Hepatocyte (in vitro differentiated cells): ENCODE data around the gene MFSD6L. TPM values are rescaled to one million over a fixed set of nuclear protein-coding genes. Genes with fewer than 3 reads are reported as not detected.

Source experiments
- DNase-seq: peaks from one replicate; pipeline ENCODE4 v3.0.0-alpha.2; 2016; ENCODE audit warnings: low spot score
- H2AFZ ChIP-seq: fragments of 200-600 bp; sonication (generic); 2 replicates; pipeline ENCODE4 v1.6.0; 2016; ENCODE audit warnings: antibody characterized with exemption, mild to moderate bottlenecking
- H3K27ac ChIP-seq: fragments of 200-600 bp; sonication (generic); 2 replicates; pipeline ENCODE4 v1.5.1; 2016; ENCODE audit warnings: mild to moderate bottlenecking
- H3K27me3 ChIP-seq: fragments of 200-600 bp; sonication (generic); 2 replicates; pipeline ENCODE4 v1.6.1; 2016
- H3K36me3 ChIP-seq: fragments of 200-600 bp; sonication (generic); replicated peaks from 2 replicates; pipeline ENCODE4 v1.5.1; 2016; ENCODE audit warnings: low read depth; ENCODE audit not compliant: insufficient read depth
- H3K4me1 ChIP-seq: fragments of 200-600 bp; sonication (generic); 2 replicates; pipeline ENCODE4 v1.5.1; 2016; ENCODE audit warnings: mild to moderate bottlenecking, moderate library complexity; ENCODE audit not compliant: insufficient read depth
- H3K4me2 ChIP-seq: fragments of 200-600 bp; sonication (generic); 2 replicates; pipeline ENCODE4 v1.6.0; 2016
- H3K4me3 ChIP-seq: fragments of 200-600 bp; sonication (generic); 2 replicates; pipeline ENCODE4 v1.5.1; 2016; ENCODE audit warnings: mild to moderate bottlenecking
- H3K79me2 ChIP-seq: fragments of 200-600 bp; sonication (generic); 2 replicates; pipeline ENCODE4 v1.6.0; 2017; ENCODE audit warnings: mild to moderate bottlenecking
- H3K9me2 ChIP-seq: fragments of 200-600 bp; sonication (generic); replicated peaks from 2 replicates; pipeline ENCODE4 v1.6.0; 2017; ENCODE audit warnings: mild to moderate bottlenecking; ENCODE audit not compliant: insufficient read depth
- H3K9me3 ChIP-seq: fragments of 200-600 bp; sonication (generic); 2 replicates; pipeline ENCODE4 v1.5.1; 2016; ENCODE audit warnings: low read depth, mild to moderate bottlenecking
- H4K20me1 ChIP-seq: fragments of 200-600 bp; sonication (generic); 2 replicates; pipeline ENCODE4 v1.6.0; 2016; ENCODE audit warnings: mild to moderate bottlenecking; ENCODE audit not compliant: insufficient read depth, poor library complexity, severe bottlenecking
- EZH2 ChIP-seq: fragments of 200-600 bp; sonication (generic); IDR thresholded peaks from 2 replicates; pipeline ENCODE4 v1.6.1; 2016; ENCODE audit warnings: antibody characterized with exemption, mild to moderate bottlenecking, borderline replicate concordance
- EZH2phosphoT487 ChIP-seq: fragments of 200-600 bp; sonication (generic); IDR thresholded peaks from one replicate; pipeline ENCODE4 v1.6.1; 2018; ENCODE audit warnings: antibody characterized with exemption, mild to moderate bottlenecking, low read depth, moderate library complexity; ENCODE audit not compliant: unreplicated experiment, severe bottlenecking
- WGBS: methylation state at CpG from one replicate; pipeline ENCODE4 v1.1.6; 2016; ENCODE audit warnings: low lambda C conversion rate; ENCODE audit errors: missing lambda C conversion rate; 5-methylcytosine and 5-hydroxymethylcytosine counted together
- polyA plus RNA-seq: library from polyadenylated mRNA; unstranded; fragments of >200 nt; fragmentation: Nextera tagmentation; extraction: Ambion mirVana; gene quantifications from 2 replicates; pipeline ENCODE4 v1.2.1, GENCODE V29; 2016
- total RNA-seq: library from RNA; depleted of rRNA; stranded (reverse); fragments of >200 nt; gene quantifications from 2 replicates; pipeline ENCODE4 v1.2.3, GENCODE V29; 2014
- TF ChIP-seq, protein P1 (sequence below): fragments of 200-600 bp; sonication (generic); IDR thresholded peaks from 2 replicates; pipeline ENCODE4 v1.5.1; 2016; ENCODE audit warnings: antibody characterized with exemption, mild to moderate bottlenecking; ENCODE audit not compliant: poor library complexity

MFSD6L gene
- total and polyA plus RNA-seq, 2 experiments from 2014 or later, result 0.34 to 2.2 TPM

DNA sequence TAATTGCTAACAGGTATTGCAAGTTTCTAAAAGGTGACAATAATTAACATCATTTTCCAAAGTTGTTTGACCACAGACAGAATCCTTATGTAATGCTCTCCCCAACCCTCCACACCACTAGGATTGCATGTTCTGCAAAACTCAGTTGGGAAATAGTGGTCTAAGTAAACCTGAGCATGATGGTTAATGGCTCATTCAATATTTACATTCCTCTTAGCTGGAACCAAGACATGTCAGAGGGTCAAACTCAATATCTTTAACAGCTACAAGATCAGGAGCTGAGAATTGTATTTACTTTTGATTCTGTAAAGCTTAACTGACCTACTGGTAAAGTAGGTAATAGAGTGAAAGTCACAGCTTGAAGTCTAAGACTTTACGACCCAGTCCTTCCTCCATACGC lies 10.2 kb downstream of the MFSD6L start:
- Histone ChIP-seq H3K9me2 (no peaks in the 10 kb centered on the region), H3K27me3 (peaks cover 17% of the 10 kb centered on the region), H3K4me2 (peak overlapping the region; percentile 45), H3K4me3 (no peak overlapping the region), H2AFZ (no peak overlapping the region), H4K20me1 (no peaks in the 10 kb centered on the region), H3K27ac (no peak overlapping the region), H3K36me3 (no peaks in the 10 kb centered on the region), H3K79me2 (no peaks in the 10 kb centered on the region), H3K9me3 (no peaks in the 10 kb centered on the region), H3K4me1 (no peaks in the 10 kb centered on the region)
- TF ChIP-seq EZH2phosphoT487, result peak; percentile 99
- TF ChIP-seq EZH2, result no peak
- peak; percentile 37 for DNase-seq
- WGBS, result 60% methylated on average over 2 of the region's 2 CpGs

DNA sequence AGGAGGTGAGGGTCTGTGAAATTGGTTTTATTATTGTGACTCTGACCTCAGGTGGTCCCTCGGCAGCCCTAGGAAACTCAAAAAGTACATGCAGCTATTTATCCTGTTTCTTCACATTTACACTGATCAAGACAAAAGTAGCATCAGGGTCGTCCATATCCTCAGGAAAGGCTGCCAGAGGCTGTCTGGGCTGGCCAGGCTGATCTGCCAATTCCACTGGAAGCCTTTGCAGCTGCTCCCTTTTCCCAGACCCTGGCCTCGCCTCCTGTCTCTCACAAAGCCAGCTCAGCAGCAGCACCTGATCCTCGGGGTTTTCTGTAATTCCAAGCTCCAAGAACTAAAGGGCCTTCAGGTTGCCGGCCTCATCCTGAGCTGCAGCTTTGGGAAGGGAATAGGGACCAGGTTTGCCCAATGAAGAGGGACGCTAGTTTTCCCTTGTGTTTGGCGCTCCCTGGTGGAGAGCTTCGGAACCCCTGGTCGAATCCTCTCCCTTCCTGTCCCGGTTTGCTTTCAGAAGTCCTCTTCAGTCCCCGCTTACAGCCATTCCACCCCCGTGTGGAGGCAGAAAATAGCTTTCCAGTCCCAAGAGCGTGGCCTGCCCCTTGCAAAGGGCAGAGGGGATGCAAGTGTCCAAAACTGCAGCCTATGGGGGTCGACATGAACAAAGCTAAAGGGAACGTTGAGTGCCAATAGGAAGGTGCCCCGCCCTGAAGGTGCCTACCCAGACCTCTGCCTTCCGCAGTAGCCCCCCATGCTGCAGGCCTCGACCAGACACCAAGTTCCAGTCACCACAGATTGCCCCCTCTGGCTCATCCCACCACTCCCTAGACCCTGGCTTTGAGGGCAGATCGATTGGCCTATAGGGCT lies 13.4 kb downstream of the MFSD6L start:
- Histone ChIP-seq H3K27ac (no peak overlapping the region), H3K9me3 (no peaks in the 10 kb centered on the region), H3K4me1 (no peaks in the 10 kb centered on the region), H3K4me3 (no peak overlapping the region), H3K36me3 (no peaks in the 10 kb centered on the region), H3K4me2 (no peak overlapping the region), H4K20me1 (no peaks in the 10 kb centered on the region), H3K79me2 (no peaks in the 10 kb centered on the region), H3K9me2 (no peaks in the 10 kb centered on the region), H3K27me3 (peaks cover 10% of the 10 kb centered on the region), H2AFZ (no peak overlapping the region)
- 39% methylated on average over 19 of the region's 19 CpGs for WGBS
- TF ChIP-seq EZH2 (no peak), EZH2phosphoT487 (no peak)
- TF ChIP-seq, protein P1, sequence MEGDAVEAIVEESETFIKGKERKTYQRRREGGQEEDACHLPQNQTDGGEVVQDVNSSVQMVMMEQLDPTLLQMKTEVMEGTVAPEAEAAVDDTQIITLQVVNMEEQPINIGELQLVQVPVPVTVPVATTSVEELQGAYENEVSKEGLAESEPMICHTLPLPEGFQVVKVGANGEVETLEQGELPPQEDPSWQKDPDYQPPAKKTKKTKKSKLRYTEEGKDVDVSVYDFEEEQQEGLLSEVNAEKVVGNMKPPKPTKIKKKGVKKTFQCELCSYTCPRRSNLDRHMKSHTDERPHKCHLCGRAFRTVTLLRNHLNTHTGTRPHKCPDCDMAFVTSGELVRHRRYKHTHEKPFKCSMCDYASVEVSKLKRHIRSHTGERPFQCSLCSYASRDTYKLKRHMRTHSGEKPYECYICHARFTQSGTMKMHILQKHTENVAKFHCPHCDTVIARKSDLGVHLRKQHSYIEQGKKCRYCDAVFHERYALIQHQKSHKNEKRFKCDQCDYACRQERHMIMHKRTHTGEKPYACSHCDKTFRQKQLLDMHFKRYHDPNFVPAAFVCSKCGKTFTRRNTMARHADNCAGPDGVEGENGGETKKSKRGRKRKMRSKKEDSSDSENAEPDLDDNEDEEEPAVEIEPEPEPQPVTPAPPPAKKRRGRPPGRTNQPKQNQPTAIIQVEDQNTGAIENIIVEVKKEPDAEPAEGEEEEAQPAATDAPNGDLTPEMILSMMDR, result peak; percentile 78
- peak; percentile 83 for DNase-seq

DNA sequence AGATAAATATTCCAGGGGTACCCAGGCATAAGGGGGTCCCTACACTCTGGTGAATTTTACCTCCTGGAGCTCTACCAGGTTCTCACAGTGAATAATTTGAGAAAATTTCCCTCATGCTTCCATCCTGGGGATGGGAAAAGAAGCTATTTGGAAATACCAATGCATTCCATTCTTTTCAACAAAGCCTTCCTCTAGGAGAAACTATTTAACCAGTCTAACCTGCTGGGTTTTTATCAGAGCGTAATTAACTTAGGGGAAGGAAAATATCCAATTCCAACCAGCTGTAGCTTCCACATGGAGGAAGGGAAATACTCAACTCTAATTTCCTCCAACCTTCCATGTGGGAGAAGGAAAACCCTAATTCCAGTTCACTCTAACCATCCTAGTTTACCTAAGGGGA lies 17.0 kb downstream of the MFSD6L start:
- 88% methylated on average over 1 of the region's 1 CpG for WGBS
- Histone ChIP-seq H3K27ac (peak overlapping the region; percentile 53), H3K4me3 (no peak overlapping the region), H3K4me2 (no peak overlapping the region), H3K79me2 (no peaks in the 10 kb centered on the region), H4K20me1 (no peaks in the 10 kb centered on the region), H3K36me3 (no peaks in the 10 kb centered on the region), H3K4me1 (no peaks in the 10 kb centered on the region), H3K27me3 (peaks cover 5% of the 10 kb centered on the region), H3K9me3 (no peaks in the 10 kb centered on the region), H3K9me2 (no peaks in the 10 kb centered on the region), H2AFZ (no peak overlapping the region)
- no peak for DNase-seq
- no peak for TF ChIP-seq EZH2
- TF ChIP-seq, protein P1, result no peak
- TF ChIP-seq EZH2phosphoT487, result no peak

DNA sequence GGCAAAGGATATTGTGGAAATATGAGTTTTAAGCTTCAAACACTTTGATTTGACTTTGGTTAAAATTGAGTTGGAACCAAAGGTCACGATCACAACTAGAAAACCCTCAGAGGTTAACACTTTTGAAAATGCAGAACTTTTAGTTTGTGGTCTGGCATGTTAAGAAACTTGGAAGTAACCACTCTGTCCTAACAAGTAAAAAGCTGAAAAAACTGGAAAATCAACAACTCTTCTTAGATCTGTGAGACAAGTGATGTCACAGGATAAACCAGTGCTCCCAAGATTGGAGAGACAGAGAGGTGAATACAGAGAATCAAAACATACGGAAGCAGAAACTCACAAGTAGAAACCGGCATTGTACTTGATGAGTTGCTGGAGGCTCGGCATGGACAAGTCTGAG lies 17.4 kb downstream of the MFSD6L start:
- no peaks in the 10 kb centered on the region for H3K36me3 ChIP-seq
- H3K27me3 ChIP-seq, result peaks cover 5% of the 10 kb centered on the region
- no peak for DNase-seq
- no peak overlapping the region for H2AFZ ChIP-seq
- no peaks in the 10 kb centered on the region for H3K4me1 ChIP-seq
- no peak overlapping the region for H3K4me3 ChIP-seq
- peak overlapping the region; percentile 53 for H3K27ac ChIP-seq
- TF ChIP-seq, protein P1, result no peak
- TF ChIP-seq EZH2, result no peak
- TF ChIP-seq EZH2phosphoT487, result no peak
- H4K20me1 ChIP-seq, result no peaks in the 10 kb centered on the region
- H3K9me2 ChIP-seq, result no peaks in the 10 kb centered on the region
- no peaks in the 10 kb centered on the region for H3K79me2 ChIP-seq
- no peaks in the 10 kb centered on the region for H3K9me3 ChIP-seq
- WGBS, result 90% methylated on average over 4 of the region's 4 CpGs
- no peak overlapping the region for H3K4me2 ChIP-seq
